Neural crest cell (in vitro differentiated cells): ENCODE measurements around the gene CANX. TPM values are rescaled to one million over a fixed set of nuclear protein-coding genes. Genes with fewer than 3 reads are reported as not detected.

ENCODE experiments used
- DNase-seq: peaks from one replicate; pipeline ENCODE4 v3.0.0; 2021; ENCODE audit warnings: low read depth, mixed read lengths, low spot score
- H3K27ac Mint-ChIP-seq: one replicate; pipeline ENCODE4 v1.8.0; 2021; ENCODE audit warnings: mild to moderate bottlenecking, mixed read lengths; ENCODE audit not compliant: unreplicated experiment
- H3K27me3 Mint-ChIP-seq: 2 replicates; pipeline ENCODE4 v1.8.0; 2021; ENCODE audit warnings: low read depth, mild to moderate bottlenecking, mixed read lengths
- H3K36me3 Mint-ChIP-seq: 2 replicates; pipeline ENCODE4 v1.8.0; 2021; ENCODE audit warnings: low read depth, mild to moderate bottlenecking, mixed read lengths
- H3K4me1 Mint-ChIP-seq: 2 replicates; pipeline ENCODE4 v1.8.0; 2021; ENCODE audit warnings: mixed read lengths
- H3K4me3 Mint-ChIP-seq: one replicate; pipeline ENCODE4 v1.8.0; 2021; ENCODE audit warnings: mild to moderate bottlenecking, mixed read lengths
- H3K9me3 Mint-ChIP-seq: 2 replicates; pipeline ENCODE4 v1.8.0; 2021; ENCODE audit warnings: mixed read lengths
- CTCF ChIP-seq: fragments of 200-600 bp; sonication (generic); conservative IDR thresholded peaks from 2 replicates; pipeline ENCODE4 v1.5.0; 2021; ENCODE audit warnings: antibody characterized with exemption, mild to moderate bottlenecking
- total RNA-seq: library from RNA; stranded (reverse); gene quantifications from 2 replicates; pipeline ENCODE4 v1.2.1, GENCODE V29; 2021

CANX gene
- total RNA-seq, 1 donor from 2014 or later: 682 TPM

GRCh38 chr5:179729303-179729702, 30.5 kb downstream of the CANX start:
- peaks cover 3% of the 10 kb centered on the region for H3K27me3 Mint-ChIP-seq
- no peak for TF ChIP-seq CTCF
- peaks cover 9% of the 10 kb centered on the region for H3K36me3 Mint-ChIP-seq

GRCh38 chr5:179729727-179730126, 31.0 kb downstream of the CANX start:
- Mint-ChIP-seq H3K4me3 (peak overlapping the region; percentile 22), H3K36me3 (peaks cover 7% of the 10 kb centered on the region), H3K4me1 (peaks cover 17% of the 10 kb centered on the region), H3K27ac (no peak overlapping the region), H3K9me3 (no peaks in the 10 kb centered on the region), H3K27me3 (peaks cover 3% of the 10 kb centered on the region)
- no peak for TF ChIP-seq CTCF
- DNase-seq: no peak

More at GRCh38 chr5:179729303-179729702, 30.5 kb downstream of the CANX start:
- no peak overlapping the region for H3K27ac Mint-ChIP-seq
- H3K4me3 Mint-ChIP-seq: no peak overlapping the region
- H3K4me1 Mint-ChIP-seq: peaks cover 13% of the 10 kb centered on the region
- DNase-seq: no peak
- H3K9me3 Mint-ChIP-seq: no peaks in the 10 kb centered on the region

GRCh38 chr5:179730356-179730755, 31.6 kb downstream of the CANX start:
- TF ChIP-seq CTCF: no peak
- Mint-ChIP-seq H3K4me3 (no peak overlapping the region), H3K9me3 (no peaks in the 10 kb centered on the region), H3K27me3 (peaks cover 3% of the 10 kb centered on the region), H3K4me1 (peaks cover 19% of the 10 kb centered on the region), H3K36me3 (peaks cover 7% of the 10 kb centered on the region), H3K27ac (no peak overlapping the region)
- DNase-seq: no peak

DNA sequence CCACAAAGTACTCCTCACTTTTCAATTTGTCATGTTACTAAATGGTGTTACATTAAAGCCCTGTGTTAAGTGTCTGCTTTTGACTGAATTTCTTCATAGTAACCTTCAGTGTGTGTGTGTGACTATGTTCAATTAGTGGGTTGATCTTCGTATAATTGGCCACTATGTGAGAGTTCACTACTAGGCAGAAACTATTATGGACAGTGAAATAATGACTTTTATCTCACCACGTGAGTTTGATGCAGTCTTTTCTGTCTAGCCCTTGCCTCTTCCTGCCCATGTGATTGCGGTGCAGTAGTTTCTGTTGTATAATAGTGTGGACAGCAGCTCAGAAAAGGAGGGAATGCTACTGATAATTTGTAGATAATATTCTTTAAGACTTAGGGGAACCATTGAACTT, 32.1 kb downstream of the CANX start:
- Mint-ChIP-seq H3K4me3 (peak overlapping the region; percentile 64), H3K4me1 (peaks cover 19% of the 10 kb centered on the region), H3K27ac (no peak overlapping the region), H3K36me3 (peaks cover 7% of the 10 kb centered on the region), H3K9me3 (no peaks in the 10 kb centered on the region), H3K27me3 (peaks cover 3% of the 10 kb centered on the region)
- no peak for TF ChIP-seq CTCF
- DNase-seq: no peak

GRCh38 chr5:179731791-179732411, 33.1 kb downstream of the CANX start:
- Mint-ChIP-seq H3K9me3 (no peaks in the 10 kb centered on the region), H3K36me3 (peaks cover 7% of the 10 kb centered on the region), H3K4me3 (peak overlapping the region; percentile 91), H3K27ac (peak overlapping the region; percentile 76), H3K27me3 (peaks cover 3% of the 10 kb centered on the region), H3K4me1 (peaks cover 23% of the 10 kb centered on the region)
- peak; percentile 12 for DNase-seq
- no peak for TF ChIP-seq CTCF
